Adipocyte (in vitro differentiated cells): ENCODE data around the gene EML6.
A peak's percentile ranks its signal among the peaks of the same experiment; 100 is the strongest.

Source experiments
- DNase-seq: peaks from one replicate; pipeline ENCODE4 v3.0.0-alpha.2; 2015; ENCODE audit warnings: low read depth
- H3K27me3 ChIP-seq: replicated peaks from 2 replicates; pipeline ENCODE4 v1.7.0; 2013; ENCODE audit warnings: mild to moderate bottlenecking, low read length, moderate library complexity; ENCODE audit not compliant: control insufficient read depth, insufficient read depth
- H3K36me3 ChIP-seq: 2 replicates; pipeline ENCODE4 v1.7.0; 2013; ENCODE audit warnings: low read length, mild to moderate bottlenecking, moderate library complexity; ENCODE audit not compliant: control insufficient read depth, insufficient read depth, severe bottlenecking
- H3K4me1 ChIP-seq: 2 replicates; pipeline ENCODE4 v1.7.0; 2013; ENCODE audit warnings: mild to moderate bottlenecking, low read length, moderate library complexity; ENCODE audit not compliant: control insufficient read depth, insufficient read depth
- H3K4me3 ChIP-seq: 2 replicates; pipeline ENCODE4 v1.7.0; 2013; ENCODE audit warnings: mild to moderate bottlenecking, low read length, moderate library complexity
- H3K9ac ChIP-seq: 2 replicates; pipeline ENCODE4 v1.7.0; 2013; ENCODE audit warnings: mild to moderate bottlenecking, low read length, moderate library complexity
- H3K9me3 ChIP-seq: 2 replicates; pipeline ENCODE4 v1.7.0; 2013; ENCODE audit warnings: mild to moderate bottlenecking, low read length, moderate library complexity; ENCODE audit not compliant: control insufficient read depth

EML6 gene

DNA sequence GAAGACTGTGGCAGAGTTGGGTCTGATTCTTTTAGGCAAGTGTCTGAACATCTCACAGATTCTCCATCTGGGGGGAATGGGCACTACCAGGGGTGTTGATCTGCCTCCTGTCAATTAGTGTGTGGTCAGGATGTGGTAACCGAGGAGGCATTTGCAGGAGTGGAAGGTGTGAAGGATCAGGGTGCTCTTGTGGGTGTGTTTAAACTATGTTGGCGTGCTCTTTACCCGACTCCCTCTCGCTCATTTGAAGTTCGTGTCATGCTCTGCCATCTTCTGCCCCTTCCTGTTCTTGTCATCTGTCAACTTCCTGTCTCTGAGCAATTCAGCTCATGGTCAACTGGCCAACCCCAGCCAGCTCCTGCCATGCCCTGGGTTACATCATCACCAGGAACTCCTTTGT, 218.9 kb downstream of the EML6 start:
- H3K4me1 ChIP-seq, result peaks cover 16% of the 10 kb centered on the region
- H3K27me3 ChIP-seq, result no peaks in the 10 kb centered on the region
- DNase-seq, result no peak
- H3K36me3 ChIP-seq, result no peaks in the 10 kb centered on the region
- no peak overlapping the region for H3K4me3 ChIP-seq
- H3K9ac ChIP-seq, result no peak overlapping the region
- no peaks in the 10 kb centered on the region for H3K9me3 ChIP-seq

GRCh38 chr2:54944724-54945326, 221.4 kb downstream of the EML6 start:
- H3K4me3 ChIP-seq, result no peak overlapping the region
- no peaks in the 10 kb centered on the region for H3K9me3 ChIP-seq
- H3K27me3 ChIP-seq, result no peaks in the 10 kb centered on the region
- DNase-seq, result no peak
- H3K36me3 ChIP-seq, result no peaks in the 10 kb centered on the region
- peaks cover 24% of the 10 kb centered on the region for H3K4me1 ChIP-seq
- H3K9ac ChIP-seq, result no peak overlapping the region

- H3K4me3 ChIP-seq, result peak overlapping the region; percentile 65
These were observed 222.1 kb downstream of the EML6 start for GRCh38 chr2:54945391-54946219.

DNA sequence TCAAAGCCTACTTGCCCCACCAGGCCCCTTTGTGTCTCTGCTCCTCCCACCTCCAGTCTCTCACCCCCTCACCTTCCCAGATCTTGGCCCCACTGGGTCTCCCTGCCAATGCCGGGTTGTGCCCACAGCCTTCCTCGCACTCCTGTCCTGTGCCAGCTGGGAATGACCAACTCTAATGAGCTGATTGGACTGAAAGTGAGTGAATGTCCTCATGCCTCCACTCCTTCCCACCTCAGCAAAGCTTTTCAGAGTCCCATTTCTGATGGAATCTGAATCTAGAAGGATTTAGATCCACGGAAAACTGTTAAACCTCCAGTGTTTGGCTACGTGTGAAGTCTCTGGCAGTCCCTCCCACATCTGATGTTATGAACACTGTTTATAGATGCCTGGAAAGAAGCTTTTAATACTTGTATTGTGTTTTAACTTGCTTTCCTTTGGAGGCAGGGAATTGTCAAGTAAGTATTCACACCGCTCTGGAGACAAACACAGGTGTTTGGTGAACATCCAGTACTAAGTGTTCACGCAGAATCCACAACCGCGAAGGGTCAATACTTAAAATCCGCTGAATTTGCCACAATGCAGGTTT, 222.9 kb downstream of the EML6 start:
- no peaks in the 10 kb centered on the region for H3K9me3 ChIP-seq
- no peaks in the 10 kb centered on the region for H3K36me3 ChIP-seq
- peak overlapping the region; percentile 41 for H3K4me3 ChIP-seq
- no peaks in the 10 kb centered on the region for H3K27me3 ChIP-seq
- H3K9ac ChIP-seq, result peak overlapping the region; percentile 50
- peaks cover 24% of the 10 kb centered on the region for H3K4me1 ChIP-seq
- no peak for DNase-seq

More at GRCh38 chr2:54945391-54946219, 222.1 kb downstream of the EML6 start:
- H3K27me3 ChIP-seq, result no peaks in the 10 kb centered on the region
- DNase-seq, result peak; percentile 76
- H3K9ac ChIP-seq, result peak overlapping the region; percentile 76
- H3K4me1 ChIP-seq, result peaks cover 24% of the 10 kb centered on the region
- no peaks in the 10 kb centered on the region for H3K9me3 ChIP-seq
- H3K36me3 ChIP-seq, result no peaks in the 10 kb centered on the region

GRCh38 chr2:54947136-54947535, 223.7 kb downstream of the EML6 start:
- no peak overlapping the region for H3K9ac ChIP-seq
- H3K9me3 ChIP-seq, result no peaks in the 10 kb centered on the region
- peaks cover 31% of the 10 kb centered on the region for H3K4me1 ChIP-seq
- H3K4me3 ChIP-seq, result no peak overlapping the region
- no peaks in the 10 kb centered on the region for H3K27me3 ChIP-seq
- no peaks in the 10 kb centered on the region for H3K36me3 ChIP-seq
- DNase-seq, result no peak

- no peak for DNase-seq
- H3K4me3 ChIP-seq, result no peak overlapping the region
- H3K36me3 ChIP-seq, result no peaks in the 10 kb centered on the region
- no peaks in the 10 kb centered on the region for H3K27me3 ChIP-seq
- H3K4me1 ChIP-seq, result peaks cover 35% of the 10 kb centered on the region
- no peak overlapping the region for H3K9ac ChIP-seq
- no peaks in the 10 kb centered on the region for H3K9me3 ChIP-seq
These were observed 224.2 kb downstream of the EML6 start for GRCh38 chr2:54947646-54948045.

- Histone ChIP-seq H3K27me3 (no peaks in the 10 kb centered on the region), H3K36me3 (no peaks in the 10 kb centered on the region), H3K9ac (no peak overlapping the region), H3K9me3 (no peaks in the 10 kb centered on the region), H3K4me3 (no peak overlapping the region), H3K4me1 (peaks cover 40% of the 10 kb centered on the region)
- no peak for DNase-seq
These were observed 224.7 kb downstream of the EML6 start for GRCh38 chr2:54948120-54948519.

DNA sequence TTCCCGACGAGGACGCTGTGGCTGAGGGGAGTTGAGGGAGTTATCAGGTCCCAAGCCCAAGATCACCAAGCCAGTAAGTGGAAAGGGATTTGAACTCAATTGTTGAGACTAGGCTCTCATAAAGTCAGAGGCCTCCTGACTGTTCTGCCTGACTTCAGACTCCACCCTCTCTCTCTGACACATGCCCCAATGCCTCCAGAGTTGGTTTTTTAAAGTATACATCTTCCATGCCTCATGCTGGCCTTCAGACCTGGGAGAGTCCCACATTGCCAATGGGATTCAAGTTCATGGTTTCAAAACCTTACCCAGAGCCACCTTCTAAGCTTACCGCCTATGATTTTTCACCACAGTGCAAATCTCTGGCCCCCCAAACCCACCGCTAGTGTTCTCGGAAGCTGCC, 226.0 kb downstream of the EML6 start:
- peak; percentile 7 for DNase-seq
- H3K9ac ChIP-seq, result no peak overlapping the region
- H3K4me1 ChIP-seq, result peaks cover 43% of the 10 kb centered on the region

DNA sequence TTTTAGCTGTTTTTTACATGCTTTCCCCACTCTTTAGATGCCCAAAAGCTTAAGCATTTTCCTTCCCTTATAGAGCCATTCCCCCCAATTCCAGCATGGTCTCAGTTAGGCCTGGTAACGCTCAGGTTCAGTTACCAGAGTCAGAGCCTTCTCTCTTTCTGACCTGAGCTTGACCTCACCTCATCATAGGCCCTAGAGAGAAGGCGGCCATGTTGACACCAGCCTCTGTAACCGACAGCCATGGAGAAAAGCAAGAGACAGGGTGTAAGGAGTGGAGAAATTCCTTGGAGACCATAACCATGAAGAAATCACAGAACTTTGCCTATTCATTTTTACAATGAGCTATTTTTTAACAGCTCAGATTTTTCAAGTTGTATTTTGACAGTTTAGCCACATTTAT, 227.3 kb downstream of the EML6 start:
- Histone ChIP-seq H3K9me3 (no peaks in the 10 kb centered on the region), H3K4me3 (no peak overlapping the region), H3K36me3 (no peaks in the 10 kb centered on the region), H3K4me1 (peaks cover 46% of the 10 kb centered on the region), H3K27me3 (no peaks in the 10 kb centered on the region), H3K9ac (no peak overlapping the region)
- DNase-seq, result no peak

More for the DNA sequence above, 226.0 kb downstream of the EML6 start:
- Histone ChIP-seq H3K9me3 (no peaks in the 10 kb centered on the region), H3K27me3 (no peaks in the 10 kb centered on the region), H3K4me3 (no peak overlapping the region), H3K36me3 (no peaks in the 10 kb centered on the region)

- Histone ChIP-seq H3K27me3 (no peaks in the 10 kb centered on the region), H3K4me3 (no peak overlapping the region), H3K9me3 (no peaks in the 10 kb centered on the region), H3K9ac (no peak overlapping the region), H3K4me1 (peaks cover 37% of the 10 kb centered on the region), H3K36me3 (no peaks in the 10 kb centered on the region)
- DNase-seq, result no peak
These were observed 229.0 kb downstream of the EML6 start for GRCh38 chr2:54952425-54952824.

- Histone ChIP-seq H3K9me3 (no peaks in the 10 kb centered on the region), H3K27me3 (no peaks in the 10 kb centered on the region), H3K9ac (no peak overlapping the region), H3K36me3 (no peaks in the 10 kb centered on the region), H3K4me1 (peaks cover 37% of the 10 kb centered on the region), H3K4me3 (no peak overlapping the region)
- no peak for DNase-seq
These were observed 229.6 kb downstream of the EML6 start for GRCh38 chr2:54952978-54953456.
